HepG2 (cell line): Measurements from ENCODE around the gene WDR82. TPM values are rescaled to one million over a fixed set of nuclear protein-coding genes. Genes with fewer than 3 reads are reported as not detected.

Source experiments
- ATAC-seq: fragments of 200-7000 bp; cut with Tn5 transposase; 3 replicates; pipeline ENCODE4 v1.9.1; 2020; ENCODE audit warnings: mild to moderate bottlenecking, moderate library complexity
- BruUV-seq: library from RNA; stranded (reverse); fragments of 400-500 nt; replicated peaks from 2 replicates; lab custom pipeline; 2021; lab: Mats Ljungman, UMichigan
- CTCF ChIA-PET: fragments of 300-600 bp; formaldehyde crosslinking; extraction: SDS; loops from one replicate; lab custom pipeline; 2021; ENCODE audit warnings: low total read pairs, inconsistent platforms, low intra/inter-chr PET ratio; lab: Yijun Ruan, JAX
- POLR2A ChIA-PET: fragments of 350-600 bp; sonication (Branson Sonifier 250); formaldehyde crosslinking; loops from one replicate; lab custom pipeline; 2020; ENCODE audit warnings: antibody characterized with exemption, inconsistent platforms; lab: Yijun Ruan, JAX
- DNase-seq: peaks from one replicate; pipeline ENCODE4 v3.0.0-alpha.2; 2015; ENCODE audit warnings: low spot score
- FAIRE-seq: peaks from 3 replicates; lab custom pipeline; 2011; peaks lifted over from hg19 to GRCh38; lab: Jason Lieb, UNC
- H2AFZ ChIP-seq: one replicate; pipeline ENCODE4 v1.6.1; 2011; ENCODE audit warnings: low read length, inconsistent platforms
- H3K27ac ChIP-seq: fragments of 300-600 bp; 3 replicates; pipeline ENCODE4 v1.8.0; 2011; ENCODE audit warnings: mixed run types, mild to moderate bottlenecking, mixed read lengths, low read length, inconsistent platforms; ENCODE audit not compliant: insufficient read depth; ENCODE audit errors: extremely low read length
- H3K27me3 ChIP-seq, 2 experiments: fragments of 200-600 bp in 1 of 2; 2 replicates in 1 of 2; 3 replicates in 1 of 2; pipeline versions ENCODE4 v1.6.0 to v1.8.0; 2011; ENCODE audit warnings: low read length in 2 of 2, mild to moderate bottlenecking in 2 of 2, moderate library complexity in 2 of 2, inconsistent platforms in 1 of 2; ENCODE audit not compliant: insufficient read depth in 2 of 2, control insufficient read depth in 1 of 2
- H3K36me3 ChIP-seq, 2 experiments: fragments of 200-600 bp in 1 of 2; replicated peaks in 1 of 2; 2 replicates in 1 of 2; 3 replicates in 1 of 2; pipeline versions ENCODE4 v1.5.1 to v1.8.0; 2011; ENCODE audit warnings: low read length in 2 of 2, inconsistent platforms in 1 of 2; ENCODE audit not compliant: insufficient read depth in 2 of 2, control insufficient read depth in 1 of 2
- H3K4me1 ChIP-seq: 2 replicates; pipeline ENCODE4 v1.5.1; 2012; ENCODE audit warnings: low read length, inconsistent platforms; ENCODE audit not compliant: insufficient read depth
- H3K4me2 ChIP-seq: 2 replicates; pipeline ENCODE4 v1.6.0; 2011; ENCODE audit warnings: low read depth, low read length, inconsistent platforms
- H3K4me3 ChIP-seq, 3 experiments: fragments of 200-600 bp in 1 of 3; sonication (generic), shearing (Covaris generic) in 1 of 3; replicated peaks in 1 of 3; 2 replicates each; pipeline ENCODE4 v1.5.1; 2011 to 2016; ENCODE audit warnings: low read length in 3 of 3, inconsistent platforms in 2 of 3, low read depth in 2 of 3, mild to moderate bottlenecking in 2 of 3, control low read depth in 1 of 3, mixed read lengths in 1 of 3; ENCODE audit not compliant: insufficient read depth in 1 of 3
- H3K79me2 ChIP-seq: one replicate; pipeline ENCODE4 v1.6.1; 2011; ENCODE audit warnings: low read length, inconsistent platforms; ENCODE audit not compliant: insufficient read depth
- H3K9ac ChIP-seq: 2 replicates; pipeline ENCODE4 v1.6.0; 2011; ENCODE audit warnings: mild to moderate bottlenecking, low read depth, low read length, inconsistent platforms; ENCODE audit not compliant: insufficient read depth
- H3K9me3 ChIP-seq: 2 replicates; pipeline ENCODE4 v1.5.1; 2012; ENCODE audit warnings: mild to moderate bottlenecking, low read length
- H4K20me1 ChIP-seq: 2 replicates; pipeline ENCODE4 v1.6.0; 2011; ENCODE audit warnings: inconsistent platforms, mild to moderate bottlenecking, low read length, moderate library complexity; ENCODE audit not compliant: insufficient read depth
- CBX2 ChIP-seq, 2 experiments: fragments of 200-600 bp in 1 of 2; sonication (generic); formaldehyde crosslinking in 1 of 2; IDR thresholded peaks; 2 replicates each; pipeline versions ENCODE4 v1.7.0 to v1.8.1; 2018 to 2022; ENCODE audit warnings: low read depth in 2 of 2, low read length in 1 of 2, mild to moderate bottlenecking in 1 of 2, missing genetic modification reagents in 1 of 2
- GZF1 ChIP-seq: sonication (generic); formaldehyde crosslinking; IDR thresholded peaks from 2 replicates; pipeline ENCODE4 v1.5.1; 2020; ENCODE audit warnings: mild to moderate bottlenecking, missing genetic modification reagents
- IRX3 ChIP-seq: sonication (generic); formaldehyde crosslinking; IDR thresholded peaks from 2 replicates; pipeline ENCODE4 v1.8.1; 2023; ENCODE audit warnings: mild to moderate bottlenecking, low read depth, missing genetic modification reagents, borderline replicate concordance
- KAT2B ChIP-seq: fragments of 150-350 bp; IDR thresholded peaks from 2 replicates; pipeline ENCODE4 v1.6.1; 2014; ENCODE audit warnings: low read depth, low read length, borderline replicate concordance
- MYNN ChIP-seq: sonication (generic); formaldehyde crosslinking; IDR thresholded peaks from 2 replicates; pipeline ENCODE4 v1.4.0; 2020; ENCODE audit warnings: mild to moderate bottlenecking, low read depth, missing genetic modification reagents
- NFKB2 ChIP-seq: sonication (generic); formaldehyde crosslinking; IDR thresholded peaks from 2 replicates; pipeline ENCODE4 v1.4.0; 2020; ENCODE audit warnings: missing genetic modification reagents, borderline replicate concordance
- SP2 ChIP-seq: sonication (generic); formaldehyde crosslinking; IDR thresholded peaks from 2 replicates; pipeline ENCODE4 v1.5.1; 2020; ENCODE audit warnings: mild to moderate bottlenecking, missing genetic modification reagents
- SSRP1 ChIP-seq: IDR thresholded peaks from 2 replicates; pipeline ENCODE4 v1.6.1; 2016; ENCODE audit warnings: control low read depth
- ZNF446 ChIP-seq: sonication (generic); formaldehyde crosslinking; IDR thresholded peaks from 2 replicates; pipeline ENCODE4 v1.5.0; 2020; ENCODE audit warnings: mild to moderate bottlenecking, missing genetic modification reagents
- ZNF567 ChIP-seq: sonication (generic); formaldehyde crosslinking; IDR thresholded peaks from 2 replicates; pipeline ENCODE4 v1.8.1; 2023; ENCODE audit warnings: mild to moderate bottlenecking, missing genetic modification reagents, borderline replicate concordance
- in situ Hi-C: cut with HindIII; loops from 2 replicates; pipeline ENCODE4 v1.10.0; 2017; ENCODE audit warnings: low pct_unique_long_range_greater_than_20kb; ENCODE audit not compliant: extremely low pct_ligation_motif_present
- intact Hi-C: fragments of 100-400 bp; cut with micrococcal nuclease; formaldehyde crosslinking; loops from one replicate; pipeline ENCODE4 v1.10.0; 2022; ENCODE audit not compliant: unreplicated experiment
- polyA plus RNA-seq, 8 experiments: library from polyadenylated mRNA; depleted of rRNA in 3 of 8; stranded (reverse) in 7 of 8; unstranded in 1 of 8; fragments of >200 nt; fragmentation: Illumina TruSeq in 4 of 8; extraction: Trizol in 4 of 8; gene quantifications; 2 replicates each; pipeline versions ENCODE4 v1.2.1 to v1.2.3, GENCODE V29; 2011 to 2016; ENCODE audit warnings: low read depth in 4 of 8, missing spikeins in 1 of 8, mixed read lengths in 1 of 8; ENCODE audit not compliant: insufficient read depth in 1 of 8
- total RNA-seq, 5 experiments: library from RNA; depleted of rRNA; stranded (reverse); fragments of >200 nt; fragmentation: Illumina TruSeq; extraction: Trizol; gene quantifications; 2 replicates each; pipeline ENCODE4 v1.2.3, GENCODE V29; 2016; ENCODE audit warnings: low read depth in 1 of 5
- TF ChIP-seq, protein P1 (sequence below): sonication (generic); formaldehyde crosslinking; IDR thresholded peaks from 2 replicates; pipeline ENCODE4 v1.8.1; 2023; ENCODE audit warnings: mild to moderate bottlenecking, inconsistent platforms, moderate library complexity, missing genetic modification reagents, borderline replicate concordance
- TF ChIP-seq, protein P2 (sequence below): sonication (generic); formaldehyde crosslinking; IDR thresholded peaks from 2 replicates; pipeline ENCODE4 v1.4.0; 2020; ENCODE audit warnings: missing genetic modification reagents
- TF ChIP-seq, protein P3 (sequence below): sonication (generic); formaldehyde crosslinking; IDR thresholded peaks from 2 replicates; pipeline ENCODE4 v1.4.0; 2020; ENCODE audit warnings: mild to moderate bottlenecking, missing genetic modification reagents

Gene WDR82
- total and polyA plus RNA-seq, 2 of the 13 experiments (the other 11 are each of a cell fraction or from before 2014, with no cell fraction given) = 39.1 to 59.5 TPM

DNA sequence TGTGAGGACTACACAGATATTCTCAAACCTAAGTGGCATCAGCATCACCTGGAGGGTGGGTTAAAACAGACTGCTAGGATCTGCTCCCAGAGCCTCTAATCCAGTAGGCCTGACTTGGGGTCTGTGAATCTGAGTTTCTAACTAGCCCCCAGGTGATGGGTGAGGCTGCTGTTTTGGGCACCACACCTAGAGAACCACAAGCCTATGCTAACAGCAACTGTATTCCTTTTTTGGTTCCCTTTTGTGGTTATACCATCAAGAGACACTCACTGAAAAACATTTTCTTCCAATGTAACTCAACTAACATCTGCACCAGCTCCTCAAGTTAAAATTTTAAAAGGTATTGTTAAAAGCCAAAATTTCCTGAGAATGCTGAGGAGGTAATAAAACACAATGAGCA, 16.0 kb downstream of the WDR82 start:
- DNase-seq = no peak
- intact Hi-C loops (no loop called here), in situ Hi-C loops (no loop called here)
- ChIA-PET CTCF (no interaction called here), POLR2A (no interaction called here)
- Histone ChIP-seq H3K79me2 (peaks cover 4% of the 10 kb centered on the region), H3K27me3 (no peaks in the 10 kb centered on the region), H3K4me1 (no peaks in the 10 kb centered on the region), H3K27ac (no peak overlapping the region), H4K20me1 (no peaks in the 10 kb centered on the region; the same call in 1 of the 2 replicates), H2AFZ (no peak overlapping the region), H3K4me2 (no peak overlapping the region), H3K9me3 (no peaks in the 10 kb centered on the region), H3K4me3 (no peak overlapping the region), H3K9ac (no peak overlapping the region), H3K36me3 (peaks cover 37 to 95% of the 10 kb centered on the region in 2 experiments)
- no peak for FAIRE-seq
- BruUV-seq = no TSS peak
- no peak for ATAC-seq
- TF ChIP-seq KAT2B = no peak
- TF ChIP-seq, protein P1, sequence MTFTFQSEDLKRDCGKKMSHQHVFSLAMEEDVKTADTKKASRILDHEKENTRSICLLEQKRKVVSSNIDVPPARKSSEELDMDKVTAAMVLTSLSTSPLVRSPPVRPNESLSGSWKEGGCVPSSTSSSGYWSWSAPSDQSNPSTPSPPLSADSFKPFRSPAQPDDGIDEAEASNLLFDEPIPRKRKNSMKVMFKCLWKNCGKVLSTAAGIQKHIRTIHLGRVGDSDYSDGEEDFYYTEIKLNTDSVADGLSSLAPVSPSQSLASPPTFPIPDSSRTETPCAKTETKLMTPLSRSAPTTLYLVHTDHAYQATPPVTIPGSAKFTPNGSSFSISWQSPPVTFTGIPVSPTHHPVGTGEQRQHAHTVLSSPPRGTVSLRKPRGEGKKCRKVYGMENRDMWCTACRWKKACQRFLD (CRISPR knock-in tag) = no peak
- no peak for TF ChIP-seq GZF1
- TF ChIP-seq SSRP1 (CRISPR knock-in tag) = no peak
- TF ChIP-seq CBX2 (IDR thresholded peaks at IDR 0.05; ENCODE audit: low read depth, low read length) = no peak
- TF ChIP-seq CBX2 (CRISPR knock-in tag; IDR thresholded peaks at IDR 0.05; ENCODE audit: low read depth) = no peak
- TF ChIP-seq NFKB2 (CRISPR knock-in tag) = no peak
- TF ChIP-seq SP2 (CRISPR knock-in tag) = no peak
- TF ChIP-seq, protein P2, sequence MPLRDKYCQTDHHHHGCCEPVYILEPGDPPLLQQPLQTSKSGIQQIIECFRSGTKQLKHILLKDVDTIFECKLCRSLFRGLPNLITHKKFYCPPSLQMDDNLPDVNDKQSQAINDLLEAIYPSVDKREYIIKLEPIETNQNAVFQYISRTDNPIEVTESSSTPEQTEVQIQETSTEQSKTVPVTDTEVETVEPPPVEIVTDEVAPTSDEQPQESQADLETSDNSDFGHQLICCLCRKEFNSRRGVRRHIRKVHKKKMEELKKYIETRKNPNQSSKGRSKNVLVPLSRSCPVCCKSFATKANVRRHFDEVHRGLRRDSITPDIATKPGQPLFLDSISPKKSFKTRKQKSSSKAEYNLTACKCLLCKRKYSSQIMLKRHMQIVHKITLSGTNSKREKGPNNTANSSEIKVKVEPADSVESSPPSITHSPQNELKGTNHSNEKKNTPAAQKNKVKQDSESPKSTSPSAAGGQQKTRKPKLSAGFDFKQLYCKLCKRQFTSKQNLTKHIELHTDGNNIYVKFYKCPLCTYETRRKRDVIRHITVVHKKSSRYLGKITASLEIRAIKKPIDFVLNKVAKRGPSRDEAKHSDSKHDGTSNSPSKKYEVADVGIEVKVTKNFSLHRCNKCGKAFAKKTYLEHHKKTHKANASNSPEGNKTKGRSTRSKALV (CRISPR knock-in tag) = no peak
- no peak for TF ChIP-seq ZNF446 (CRISPR knock-in tag)
- TF ChIP-seq, protein P3, sequence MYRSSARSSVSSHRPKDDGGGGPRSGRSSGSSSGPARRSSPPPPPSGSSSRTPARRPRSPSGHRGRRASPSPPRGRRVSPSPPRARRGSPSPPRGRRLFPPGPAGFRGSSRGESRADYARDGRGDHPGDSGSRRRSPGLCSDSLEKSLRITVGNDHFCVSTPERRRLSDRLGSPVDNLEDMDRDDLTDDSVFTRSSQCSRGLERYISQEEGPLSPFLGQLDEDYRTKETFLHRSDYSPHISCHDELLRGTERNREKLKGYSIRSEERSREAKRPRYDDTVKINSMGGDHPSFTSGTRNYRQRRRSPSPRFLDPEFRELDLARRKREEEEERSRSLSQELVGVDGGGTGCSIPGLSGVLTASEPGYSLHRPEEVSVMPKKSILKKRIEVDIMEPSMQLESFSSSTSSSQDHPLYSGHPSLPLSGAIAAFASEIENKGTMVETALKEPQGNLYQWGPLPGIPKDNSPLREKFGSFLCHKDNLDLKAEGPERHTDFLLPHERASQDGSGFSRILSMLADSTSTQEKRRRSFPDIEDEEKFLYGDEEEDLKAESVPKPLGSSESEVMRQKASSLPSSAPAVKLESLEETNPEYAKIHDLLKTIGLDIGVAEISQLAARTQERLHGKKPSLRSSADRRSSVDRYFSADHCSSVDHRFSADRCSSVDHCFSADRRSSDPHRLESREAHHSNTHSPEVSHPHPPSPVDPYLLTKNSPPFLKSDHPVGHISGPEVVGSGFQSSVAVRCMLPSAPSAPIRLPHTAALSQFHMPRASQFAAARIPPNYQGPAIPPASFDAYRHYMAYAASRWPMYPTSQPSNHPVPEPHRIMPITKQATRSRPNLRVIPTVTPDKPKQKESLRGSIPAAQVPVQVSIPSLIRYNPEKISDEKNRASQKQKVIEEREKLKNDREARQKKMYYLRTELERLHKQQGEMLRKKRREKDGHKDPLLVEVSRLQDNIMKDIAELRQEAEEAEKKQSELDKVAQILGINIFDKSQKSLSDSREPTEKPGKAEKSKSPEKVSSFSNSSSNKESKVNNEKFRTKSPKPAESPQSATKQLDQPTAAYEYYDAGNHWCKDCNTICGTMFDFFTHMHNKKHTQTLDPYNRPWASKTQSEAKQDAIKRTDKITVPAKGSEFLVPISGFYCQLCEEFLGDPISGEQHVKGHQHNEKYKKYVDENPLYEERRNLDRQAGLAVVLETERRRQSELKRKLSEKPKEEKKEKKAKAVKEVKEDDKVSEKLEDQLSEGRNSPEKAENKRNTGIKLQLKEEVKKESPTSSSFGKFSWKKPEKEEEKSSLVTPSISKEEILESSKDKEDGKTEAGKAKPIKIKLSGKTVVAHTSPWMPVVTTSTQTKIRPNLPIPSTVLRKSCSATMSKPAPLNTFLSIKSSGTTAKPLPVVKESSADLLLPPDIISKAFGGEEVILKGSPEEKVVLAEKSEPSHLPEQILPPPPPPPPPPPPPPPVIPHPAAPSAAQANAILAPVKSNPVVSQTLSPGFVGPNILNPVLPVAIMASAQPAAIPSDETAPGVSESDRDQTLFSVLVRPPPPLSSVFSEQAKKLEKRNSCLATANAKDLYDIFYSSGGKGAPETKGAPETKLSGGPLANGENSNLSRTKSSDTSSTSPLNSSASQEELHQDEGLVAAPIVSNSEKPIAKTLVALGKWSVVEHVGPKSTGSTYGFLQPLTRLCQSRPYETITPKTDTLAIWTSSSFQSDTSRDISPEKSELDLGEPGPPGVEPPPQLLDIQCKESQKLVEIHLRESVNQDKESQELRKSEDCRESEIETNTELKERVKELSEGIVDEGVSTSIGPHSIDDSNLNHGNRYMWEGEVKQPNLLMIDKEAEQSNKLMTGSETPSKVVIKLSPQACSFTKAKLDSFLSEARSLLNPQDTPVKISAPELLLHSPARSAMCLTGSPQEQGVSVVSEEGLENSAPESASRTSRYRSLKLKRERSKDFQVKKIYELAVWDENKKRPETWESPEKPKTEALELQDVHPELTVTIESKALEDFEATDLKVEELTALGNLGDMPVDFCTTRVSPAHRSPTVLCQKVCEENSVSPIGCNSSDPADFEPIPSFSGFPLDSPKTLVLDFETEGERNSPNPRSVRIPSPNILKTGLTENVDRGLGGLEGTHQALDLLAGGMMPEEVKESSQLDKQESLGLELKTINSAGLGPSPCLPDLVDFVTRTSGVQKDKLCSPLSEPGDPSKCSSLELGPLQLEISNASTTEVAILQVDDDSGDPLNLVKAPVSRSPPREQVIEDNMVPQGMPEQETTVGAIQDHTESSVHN (CRISPR knock-in tag) = no peak
- TF ChIP-seq IRX3 (CRISPR knock-in tag) = no peak
- no peak for TF ChIP-seq MYNN (CRISPR knock-in tag)
- TF ChIP-seq ZNF567 (CRISPR knock-in tag) = no peak
